D721Med (cell line): Measurements from ENCODE around the gene SLC9A6.

ENCODE experiments used
- DNase-seq: peaks from one replicate; pipeline ENCODE4 v3.0.0; 2011; ENCODE audit warnings: low spot score; ENCODE audit not compliant: insufficient read length
- FAIRE-seq: peaks from 2 replicates; lab custom pipeline; 2011; peaks lifted over from hg19 to GRCh38; lab: Jason Lieb, UNC
- CTCF ChIP-seq: IDR thresholded peaks from 2 replicates; pipeline ENCODE4 v1.5.1; 2012; ENCODE audit warnings: mild to moderate bottlenecking, control low read depth; ENCODE audit not compliant: insufficient read depth; ENCODE audit errors: missing control alignments

The SLC9A6 gene

GRCh38 chrX:135975421-135975820 is 9.8 kb upstream of the SLC9A6 start:
- TF ChIP-seq CTCF: no peak
- DNase-seq (no peak), FAIRE-seq (no peak)

GRCh38 chrX:135977611-135978010 is 7.6 kb upstream of the SLC9A6 start:
- DNase-seq (no peak), FAIRE-seq (no peak)
- TF ChIP-seq CTCF: no peak

GRCh38 chrX:135981010-135981409 is 4.2 kb upstream of the SLC9A6 start:
- FAIRE-seq: no peak
- no peak for DNase-seq
- TF ChIP-seq CTCF: no peak

- no peak for TF ChIP-seq CTCF
- DNase-seq: no peak
- no peak for FAIRE-seq
These were observed 3.6 kb upstream of the SLC9A6 start for GRCh38 chrX:135981668-135982067.

- FAIRE-seq (no peak), DNase-seq (no peak)
- no peak for TF ChIP-seq CTCF
These were observed 2.4 kb upstream of the SLC9A6 start for GRCh38 chrX:135982860-135983259.

- FAIRE-seq: no peak
- TF ChIP-seq CTCF: no peak
- no peak for DNase-seq
These were observed 979 bp upstream of the SLC9A6 start for GRCh38 chrX:135984256-135984655.

GRCh38 chrX:135984791-135985156 is 461 bp upstream of the SLC9A6 start:
- no peak for TF ChIP-seq CTCF
- FAIRE-seq (no peak), DNase-seq (no peak)
